Measurements from ENCODE around the gene FBRSL1.

DNA sequence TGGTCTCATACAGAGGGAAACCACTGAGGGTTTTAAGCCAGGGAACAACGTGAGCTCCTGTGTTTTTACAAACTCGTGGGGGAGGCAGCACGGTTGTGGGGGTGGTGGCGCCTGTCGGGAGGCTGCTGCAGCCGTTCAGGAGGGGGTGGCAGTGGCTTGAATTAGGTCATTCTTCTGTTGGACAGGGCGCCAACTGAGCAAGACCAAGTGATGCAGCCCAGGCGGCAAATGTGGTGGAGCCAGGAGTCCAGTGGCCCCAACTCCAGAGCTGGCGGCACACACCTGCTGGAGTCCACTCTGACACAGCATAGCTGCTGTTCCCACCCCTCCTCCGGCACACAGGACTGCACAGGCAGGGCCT lies 27.8 kb downstream of the FBRSL1 start:
- TF ChIP-seq CTCF (IDR thresholded peaks at IDR 0.05) (no peak), EP300 (IDR thresholded peaks at IDR 0.05; ENCODE audit: low read depth) (no peak), POLR2A (IDR thresholded peaks at IDR 0.05) (no peak)

Measured in transverse colon (tissue), 3 donors.